UCSD-AML1 (cell line): Measurements from ENCODE around the gene LIN52.
"Not testable (repeated sequence)": the region's sequence is repeated elsewhere in the genome, so short reads cannot be mapped to it uniquely, and the experiment has no call there.

Source experiments
- DNase-seq: peaks from one replicate; lab custom pipeline; 2025; ENCODE audit not compliant: unreplicated experiment; lab: John Stamatoyannopoulos, UW

LIN52 gene

GRCh38 chr14:74105381-74105780 lies 20.6 kb downstream of the LIN52 start:
- DNase-seq: no peak

DNA sequence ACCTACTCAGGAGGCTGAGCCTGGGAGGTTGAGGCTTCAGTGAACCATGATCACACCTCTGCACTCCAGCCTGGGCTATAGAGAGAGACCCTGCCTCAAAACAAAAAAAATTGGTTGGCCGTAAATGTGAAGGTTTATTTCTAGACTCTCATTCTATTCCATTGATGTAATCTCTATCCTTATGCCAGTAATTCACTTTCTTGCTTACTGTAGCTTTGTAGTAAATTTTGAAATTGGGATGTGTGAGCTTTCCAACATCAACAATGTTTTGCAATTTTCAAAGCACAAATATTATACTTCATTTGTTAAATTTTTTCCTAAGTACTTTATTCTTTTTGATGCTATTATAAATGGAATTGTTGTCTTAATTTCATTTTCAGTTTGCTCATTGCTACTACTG lies 24.6 kb downstream of the LIN52 start:
- DNase-seq: no peak

DNA sequence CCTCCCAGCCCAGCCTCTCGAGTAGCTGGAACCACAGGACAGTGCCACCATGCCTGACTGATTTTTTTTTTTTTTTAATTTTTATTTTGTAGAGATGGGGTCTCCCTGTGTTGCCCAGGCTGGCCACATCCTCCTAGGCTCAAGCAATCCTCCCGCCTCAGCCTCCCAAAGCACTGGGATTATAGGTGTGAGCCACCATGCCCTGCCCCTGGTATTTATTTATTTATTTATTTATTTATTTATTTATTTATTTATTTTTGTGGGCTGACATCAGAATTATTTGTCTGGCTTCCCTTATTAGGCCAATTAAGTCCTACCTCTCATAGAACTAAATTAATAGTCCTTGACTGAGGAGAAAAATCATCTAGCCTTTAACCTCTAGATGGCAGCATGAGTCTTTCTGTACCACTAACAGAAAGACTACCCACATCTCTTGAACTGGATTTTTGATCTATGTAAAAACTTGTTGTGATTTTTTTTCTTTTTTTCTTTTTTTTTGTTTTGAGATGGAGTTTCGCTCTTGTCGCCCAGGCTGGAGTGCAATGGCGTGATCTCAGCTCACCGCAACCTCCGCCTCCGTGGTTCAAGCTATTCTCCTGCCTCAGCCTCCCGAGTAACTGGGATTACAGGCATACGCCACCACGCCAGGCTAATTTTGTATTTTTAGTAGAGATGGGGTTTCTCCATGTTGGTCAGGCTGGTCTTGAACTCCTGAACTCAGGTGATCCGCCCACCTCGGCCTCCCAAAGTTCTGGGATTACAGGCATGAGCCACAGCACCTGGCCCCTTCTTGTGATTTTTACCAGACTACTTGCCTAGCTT lies 26.9 kb downstream of the LIN52 start:
- not testable (repeated sequence) for DNase-seq

GRCh38 chr14:74125487-74125886 lies 40.7 kb downstream of the LIN52 start:
- not testable (repeated sequence) for DNase-seq

GRCh38 chr14:74126315-74127013 lies 41.7 kb downstream of the LIN52 start:
- no peak for DNase-seq

- no peak for DNase-seq
Observed at GRCh38 chr14:74127634-74128033, 42.9 kb downstream of the LIN52 start.

DNA sequence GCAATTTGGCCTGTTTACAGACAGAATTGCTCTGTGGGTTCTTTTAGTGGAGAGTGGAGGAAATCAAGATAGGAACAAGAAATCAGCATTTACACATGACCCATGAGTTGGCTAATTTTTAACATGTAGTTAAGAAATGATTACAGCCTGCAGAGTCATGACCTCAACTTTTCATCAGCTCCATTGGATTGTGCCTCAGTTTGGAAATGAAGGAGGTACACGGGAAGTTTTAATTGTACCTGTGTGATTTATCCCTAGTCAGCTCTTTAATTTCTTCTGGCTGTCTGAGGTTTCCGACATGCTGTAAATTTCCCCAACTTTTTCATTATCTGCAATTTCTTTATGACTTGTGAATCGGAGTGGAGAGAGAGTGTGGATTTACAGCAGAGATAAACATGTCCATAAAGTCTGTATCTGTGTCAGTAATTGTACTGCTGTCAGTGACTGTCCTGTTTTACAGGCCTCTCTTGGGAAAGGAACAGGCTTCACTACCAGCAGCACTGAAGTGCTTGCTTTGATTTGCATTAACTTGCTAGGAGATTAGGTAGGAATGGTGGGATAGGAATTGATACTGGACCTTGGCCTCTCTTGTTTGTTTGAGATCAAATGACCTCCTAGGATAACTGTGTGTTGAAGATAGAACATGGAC lies 49.2 kb downstream of the LIN52 start:
- DNase-seq: no peak

DNA sequence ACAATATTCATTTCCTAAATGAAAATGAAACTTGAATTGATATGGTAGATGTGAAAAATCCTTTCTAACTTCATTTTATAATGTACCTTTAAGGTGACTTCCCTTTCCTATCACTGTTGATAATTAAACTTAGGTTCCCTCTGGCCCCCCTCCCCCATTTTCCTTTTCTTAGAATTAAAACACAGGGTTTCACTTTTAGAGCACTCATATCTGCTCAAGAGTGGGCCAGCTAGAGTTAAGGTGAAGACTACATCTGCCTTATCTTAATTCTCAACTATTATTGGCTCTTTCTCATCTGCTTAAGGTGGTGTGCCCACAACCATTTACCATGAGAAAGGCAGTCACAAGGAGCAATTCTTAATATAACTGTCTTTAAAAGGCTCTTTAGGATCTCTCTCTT lies 49.7 kb downstream of the LIN52 start:
- DNase-seq: no peak

DNA sequence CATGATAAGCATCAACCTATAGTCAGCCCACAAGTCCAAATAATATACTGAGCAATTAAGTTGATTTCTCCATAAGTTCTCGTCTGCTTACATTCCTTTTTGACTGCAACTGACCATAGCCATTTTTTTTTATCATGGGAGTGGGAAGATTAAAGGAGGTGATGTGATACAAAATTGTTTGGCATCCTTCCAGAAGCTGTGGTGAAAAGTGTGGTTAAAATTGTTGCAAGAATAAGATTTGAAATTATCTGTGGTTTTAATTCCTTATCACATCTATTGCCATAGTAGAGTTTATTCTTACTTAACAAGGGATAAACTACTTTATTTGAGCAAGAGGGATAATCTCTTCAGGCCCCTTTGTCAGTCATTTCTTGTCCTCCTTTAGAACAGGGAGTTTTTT lies 50.7 kb downstream of the LIN52 start:
- DNase-seq: no peak

DNA sequence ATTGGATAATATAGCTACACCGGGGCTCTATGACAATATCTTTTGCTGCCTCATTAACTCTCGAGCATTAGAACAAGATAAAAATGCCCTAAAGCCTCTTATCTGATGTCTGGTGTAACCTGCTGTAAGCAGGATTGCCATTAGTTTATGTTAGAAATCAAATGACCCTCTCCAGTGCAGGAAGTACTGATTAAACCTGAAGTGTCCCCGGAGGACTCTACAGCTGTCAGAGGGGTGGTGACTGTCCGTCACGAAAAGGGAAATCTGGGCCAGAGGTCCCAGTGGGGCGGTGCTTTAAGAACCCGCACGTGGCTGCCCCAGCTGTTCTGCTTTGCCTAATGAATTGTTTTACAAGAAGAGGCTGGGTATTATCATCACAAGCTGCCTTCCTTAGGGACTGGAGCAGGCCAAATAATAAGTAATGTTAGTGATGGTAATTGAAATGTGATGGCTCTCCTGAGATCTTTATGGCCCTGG lies 55.7 kb downstream of the LIN52 start:
- no peak for DNase-seq

- DNase-seq: no peak
Observed at GRCh38 chr14:74141703-74142102, 56.9 kb downstream of the LIN52 start.

DNA sequence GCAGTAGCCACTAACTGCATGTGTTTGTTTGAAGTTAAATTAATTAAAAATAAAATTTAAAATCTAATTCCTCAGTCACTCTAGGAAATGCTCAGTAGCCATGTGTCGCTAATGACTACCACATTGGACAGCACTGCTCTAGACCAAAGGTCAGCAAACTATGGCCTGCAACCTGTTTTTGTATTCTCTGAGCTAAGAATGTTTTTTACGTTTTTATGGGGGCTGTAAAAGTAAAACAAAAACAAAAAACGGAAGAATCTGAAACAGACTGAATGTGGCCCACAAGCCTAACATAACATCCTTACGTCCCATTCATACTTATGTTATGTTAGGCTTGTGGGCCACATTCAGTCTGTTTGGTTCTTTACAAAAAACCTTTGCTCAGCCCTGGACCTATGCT lies 57.8 kb downstream of the LIN52 start:
- no peak for DNase-seq

DNA sequence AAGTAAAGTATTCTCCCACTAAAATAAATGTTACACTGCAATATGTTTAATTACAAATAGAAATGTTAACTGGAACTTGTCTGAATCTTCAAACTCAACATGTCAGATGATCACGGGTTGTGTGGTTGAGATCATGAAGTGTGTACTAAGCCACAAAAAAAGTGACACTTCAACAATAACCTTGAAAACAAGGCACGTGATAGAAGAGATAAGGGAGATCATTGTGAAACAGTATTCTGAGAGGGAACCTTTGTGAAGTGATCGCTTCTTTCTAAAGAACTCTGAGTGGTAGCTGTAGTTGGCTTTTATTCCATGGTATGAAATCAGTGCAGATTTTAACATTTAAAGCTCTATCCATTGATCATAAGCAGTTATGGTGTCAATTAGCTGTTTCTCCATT lies 60.0 kb downstream of the LIN52 start:
- DNase-seq: no peak

DNA sequence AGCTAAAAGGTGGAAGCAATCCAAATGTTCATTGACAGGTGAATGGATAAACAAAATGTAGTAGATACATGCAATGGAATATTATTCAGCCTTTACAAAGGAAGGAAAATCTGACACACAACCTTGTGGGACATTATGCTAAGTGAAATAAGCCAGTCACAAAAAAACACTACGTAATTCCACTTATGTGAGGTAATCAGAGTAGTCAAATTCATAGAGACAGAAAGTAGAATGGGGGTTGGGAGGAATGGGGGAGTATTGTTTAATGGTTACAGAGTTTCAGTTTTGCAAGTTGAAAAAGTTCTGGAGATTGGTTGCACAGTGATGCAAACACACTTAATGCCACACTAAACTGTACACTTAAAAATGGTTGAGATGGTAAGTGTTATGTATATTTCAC lies 62.8 kb downstream of the LIN52 start:
- DNase-seq: no peak

DNA sequence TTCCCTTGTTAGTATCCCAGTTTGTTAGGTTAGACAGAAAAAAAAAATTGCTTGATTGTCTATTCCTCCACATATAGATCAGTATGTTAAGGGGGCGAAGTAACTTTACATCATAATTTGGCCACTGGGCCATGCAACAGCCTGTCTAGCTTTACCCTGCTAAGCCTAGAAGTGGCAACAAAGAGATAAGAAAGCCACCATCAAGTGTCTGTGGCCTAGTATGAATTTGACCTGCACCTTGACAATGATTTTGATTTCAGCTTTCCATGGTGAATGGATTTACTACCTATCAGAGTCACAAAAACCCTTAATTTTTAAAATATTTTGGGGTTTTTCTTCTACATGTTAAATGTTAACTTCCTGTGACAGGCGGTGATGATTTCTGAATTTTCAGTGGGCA lies 63.9 kb downstream of the LIN52 start:
- DNase-seq: no peak

- DNase-seq: no peak
Observed at GRCh38 chr14:74155287-74155686, 70.5 kb downstream of the LIN52 start.

- no peak for DNase-seq
Observed at GRCh38 chr14:74155749-74156148, 71.0 kb downstream of the LIN52 start.

- DNase-seq: no peak
Observed at GRCh38 chr14:74160763-74161162, 76.0 kb downstream of the LIN52 start.

- no peak for DNase-seq
Observed at GRCh38 chr14:74161526-74162158, 76.9 kb downstream of the LIN52 start.

DNA sequence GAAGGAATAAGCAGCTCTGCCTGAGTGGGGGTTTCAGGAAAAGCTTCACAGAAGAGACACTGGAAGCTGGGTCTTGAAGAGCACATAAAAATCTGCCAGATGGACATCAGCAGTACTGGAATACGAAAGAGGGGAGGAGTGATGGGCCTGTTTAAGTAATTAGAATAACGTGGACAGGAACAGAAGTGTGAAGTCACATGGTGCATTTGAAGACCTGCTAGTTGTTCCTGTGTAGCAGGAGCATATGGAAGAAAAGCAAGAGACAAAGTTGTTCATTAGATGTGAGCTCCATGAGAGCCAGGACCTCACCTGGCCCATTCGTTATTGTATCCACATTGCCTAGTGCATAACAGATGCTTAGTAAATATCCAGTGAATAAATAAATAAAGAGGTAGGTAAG lies 85.2 kb downstream of the LIN52 start:
- DNase-seq: no peak

DNA sequence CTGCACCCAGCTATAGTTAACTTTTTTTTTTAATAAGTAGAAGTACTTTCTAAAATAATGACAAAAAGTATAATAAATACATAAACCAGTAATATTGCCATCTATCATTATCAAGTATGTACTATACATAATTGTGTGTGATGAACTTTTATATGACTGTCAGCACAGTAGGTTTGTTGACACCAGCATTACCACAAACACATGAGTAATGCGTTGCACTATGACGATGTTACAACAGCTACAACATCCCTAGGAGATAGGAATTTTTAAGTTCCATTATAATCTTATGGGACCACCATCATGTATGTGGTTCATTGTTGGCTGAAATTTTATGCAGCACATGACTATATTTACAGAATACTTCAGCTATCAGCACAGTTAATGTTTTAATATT lies 91.6 kb downstream of the LIN52 start:
- DNase-seq: no peak
